Activated CD4-positive, alpha-beta memory T cell treated with anti-CD3 and anti-CD28 coated beads for 36 hours (primary cell): ENCODE measurements around the gene SPCS1. TPM values are rescaled to one million over a fixed set of nuclear protein-coding genes. Genes with fewer than 3 reads are reported as not detected.
A peak's percentile ranks its signal among the peaks of the same experiment; 100 is the strongest.
"Not testable (repeated sequence)": the region's sequence is repeated elsewhere in the genome, so short reads cannot be mapped to it uniquely, and the experiment has no call there.

ENCODE experiments used
- CTCF ChIA-PET: fragments of 350-600 bp; sonication (Branson Sonifier 250); formaldehyde crosslinking; loops from one replicate; lab custom pipeline; 2021; ENCODE audit warnings: antibody characterized with exemption, inconsistent platforms; lab: Charles Lee
- POLR2A ChIA-PET: fragments of 350-600 bp; sonication (Branson Sonifier 250); formaldehyde crosslinking; loops from one replicate; lab custom pipeline; 2021; ENCODE audit warnings: antibody characterized with exemption; lab: Charles Lee
- DNase-seq: peaks from one replicate; pipeline ENCODE4 v3.0.0-alpha.2; 2020
- H3K27ac Mint-ChIP-seq: one replicate; pipeline ENCODE4 v1.8.0; 2021; ENCODE audit warnings: mixed read lengths
- H3K27me3 Mint-ChIP-seq: one replicate; pipeline ENCODE4 v1.8.0; 2021; ENCODE audit warnings: mixed read lengths
- H3K36me3 Mint-ChIP-seq: one replicate; pipeline ENCODE4 v1.8.0; 2021; ENCODE audit warnings: mixed read lengths
- H3K4me1 Mint-ChIP-seq: one replicate; pipeline ENCODE4 v1.8.0; 2021; ENCODE audit warnings: low read depth, mixed read lengths
- H3K4me3 Mint-ChIP-seq: one replicate; pipeline ENCODE4 v1.8.0; 2021; ENCODE audit warnings: mild to moderate bottlenecking, mixed read lengths
- H3K9me3 Mint-ChIP-seq: one replicate; pipeline ENCODE4 v1.8.0; 2021; ENCODE audit warnings: mixed read lengths
- intact Hi-C: fragments of 100-400 bp; cut with micrococcal nuclease; formaldehyde crosslinking; loops from one replicate; pipeline ENCODE4 v1.15.1; 2023
- total RNA-seq, 2 experiments: library from RNA; stranded (reverse); gene quantifications; one replicate each; pipeline ENCODE4 v1.2.3, GENCODE V29; 2021

The SPCS1 gene
- total RNA-seq, 2 experiments from 2014 or later = 132 TPM

GRCh38 chr3:52715714-52716305 lies 9.9 kb downstream of the SPCS1 start:
- Mint-ChIP-seq H3K4me3 (no peak overlapping the region), H3K9me3 (peaks cover 5% of the 10 kb centered on the region), H3K27ac (no peak overlapping the region), H3K36me3 (peaks cover 16% of the 10 kb centered on the region), H3K4me1 (peaks cover 8% of the 10 kb centered on the region), H3K27me3 (no peaks in the 10 kb centered on the region)
- DNase-seq = no peak
- POLR2A ChIA-PET = interaction anchor here (0.9 kb wide), 1 partner anchor 9 kb away, joined by 3 read pairs; the partner anchor contains the start of gene SPCS1
- CTCF ChIA-PET = no interaction called here
- intact Hi-C loops = no loop called here

DNA sequence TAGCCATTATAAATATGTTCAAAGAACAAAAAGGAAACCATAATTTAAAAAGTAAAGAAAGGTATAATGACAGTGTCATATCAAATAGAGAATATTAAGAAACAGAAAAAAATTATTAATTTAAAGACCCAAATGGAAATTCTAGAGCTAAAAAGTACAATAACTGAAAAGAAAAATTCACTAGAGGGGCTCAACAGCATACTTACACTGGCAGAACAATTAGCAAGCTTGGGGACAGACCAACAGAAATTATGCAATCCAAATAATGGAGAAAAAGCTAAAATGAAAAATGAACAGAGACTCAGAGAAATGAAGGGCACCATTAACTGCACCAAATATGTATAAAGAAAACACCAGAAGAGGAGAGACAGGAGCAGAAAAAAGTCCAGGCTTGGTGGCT lies 13.7 kb downstream of the SPCS1 start:
- H3K9me3 Mint-ChIP-seq = peaks cover 5% of the 10 kb centered on the region
- POLR2A ChIA-PET = interaction anchor here (0.6 kb wide), 1 partner anchor 454 kb away, joined by 3 read pairs; no protein-coding TSS in a partner anchor
- intact Hi-C loops = no loop called here
- peaks cover 16% of the 10 kb centered on the region for H3K36me3 Mint-ChIP-seq
- H3K4me1 Mint-ChIP-seq = peaks cover 20% of the 10 kb centered on the region
- no peaks in the 10 kb centered on the region for H3K27me3 Mint-ChIP-seq
- CTCF ChIA-PET = interaction anchor here (1.0 kb wide), 1 partner anchor 131 kb away, joined by 3 read pairs; no protein-coding TSS in a partner anchor
- H3K27ac Mint-ChIP-seq = no peak overlapping the region
- H3K4me3 Mint-ChIP-seq = no peak overlapping the region
- no peak for DNase-seq

- POLR2A ChIA-PET = no interaction called here
- H3K4me3 Mint-ChIP-seq = no peak overlapping the region
- CTCF ChIA-PET = no interaction called here
- H3K9me3 Mint-ChIP-seq = peaks cover 5% of the 10 kb centered on the region
- peaks cover 20% of the 10 kb centered on the region for H3K4me1 Mint-ChIP-seq
- H3K27me3 Mint-ChIP-seq = no peaks in the 10 kb centered on the region
- no peak for DNase-seq
- intact Hi-C loops = no loop called here
- H3K36me3 Mint-ChIP-seq = peaks cover 16% of the 10 kb centered on the region
- peak overlapping the region; percentile 71 for H3K27ac Mint-ChIP-seq
Observed at GRCh38 chr3:52721002-52721729, 15.3 kb downstream of the SPCS1 start.

DNA sequence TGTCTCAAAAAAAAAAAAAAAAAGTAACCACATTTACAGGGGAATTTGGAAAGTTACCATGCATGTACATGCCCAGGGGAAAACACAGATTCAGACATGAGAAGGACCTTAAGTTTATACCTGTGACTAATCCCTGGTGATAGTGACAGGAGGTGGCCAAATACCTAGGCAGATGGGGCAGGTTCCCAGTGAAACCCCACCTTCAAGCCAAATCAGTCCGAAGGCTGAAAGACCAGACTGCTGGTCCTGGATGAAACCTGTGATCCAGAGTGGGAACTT lies 15.8 kb downstream of the SPCS1 start:
- Mint-ChIP-seq H3K9me3 (peaks cover 5% of the 10 kb centered on the region), H3K4me3 (no peak overlapping the region), H3K36me3 (peaks cover 16% of the 10 kb centered on the region), H3K27me3 (no peaks in the 10 kb centered on the region), H3K27ac (no peak overlapping the region), H3K4me1 (peaks cover 20% of the 10 kb centered on the region)
- intact Hi-C loops = no loop called here
- CTCF ChIA-PET = no interaction called here
- DNase-seq = no peak
- POLR2A ChIA-PET = no interaction called here

DNA sequence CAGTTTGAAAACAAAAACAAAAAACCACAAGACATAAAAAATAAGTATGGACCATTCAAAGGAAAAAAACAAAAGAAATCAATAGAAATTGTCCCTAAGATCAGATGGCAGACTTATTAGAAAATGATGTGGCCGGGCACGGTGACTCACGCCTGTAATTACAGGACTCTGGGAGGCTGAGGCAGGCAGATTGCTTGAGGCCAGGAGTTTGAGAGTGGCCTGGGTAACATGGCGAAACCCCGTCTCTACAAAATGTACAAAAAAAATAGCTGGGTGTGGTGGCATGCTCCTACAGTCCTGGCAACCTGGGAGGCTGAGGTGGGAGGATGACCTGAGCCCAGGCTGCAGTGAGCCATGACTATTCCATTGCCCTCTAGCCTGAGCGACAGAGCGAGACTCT lies 16.6 kb downstream of the SPCS1 start:
- ChIA-PET CTCF (no interaction called here), POLR2A (no interaction called here)
- H3K27ac Mint-ChIP-seq = no peak overlapping the region
- H3K4me3 Mint-ChIP-seq = no peak overlapping the region
- H3K27me3 Mint-ChIP-seq = no peaks in the 10 kb centered on the region
- no peak for DNase-seq
- H3K4me1 Mint-ChIP-seq = peaks cover 20% of the 10 kb centered on the region
- intact Hi-C loops = no loop called here
- peaks cover 5% of the 10 kb centered on the region for H3K9me3 Mint-ChIP-seq
- H3K36me3 Mint-ChIP-seq = peaks cover 16% of the 10 kb centered on the region

DNA sequence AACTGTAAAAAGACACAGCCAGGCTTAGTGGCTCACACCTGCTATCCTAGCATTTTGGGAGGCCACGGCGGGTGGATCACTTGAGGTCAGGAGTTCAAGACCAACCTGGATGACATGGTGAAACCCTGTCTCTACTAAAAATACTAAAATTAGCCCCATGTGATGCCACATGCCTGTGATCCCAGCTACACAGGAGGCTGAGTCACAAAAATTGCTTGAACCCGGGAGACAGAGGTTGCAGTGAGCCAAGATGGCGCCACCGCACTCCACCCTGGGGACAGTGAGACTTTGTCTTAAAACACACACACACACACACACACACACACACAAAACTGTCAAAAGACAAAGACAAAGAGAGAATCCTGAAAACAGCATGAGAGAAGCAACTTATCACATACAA lies 18.0 kb downstream of the SPCS1 start:
- POLR2A ChIA-PET = no interaction called here
- intact Hi-C loops = no loop called here

DNA sequence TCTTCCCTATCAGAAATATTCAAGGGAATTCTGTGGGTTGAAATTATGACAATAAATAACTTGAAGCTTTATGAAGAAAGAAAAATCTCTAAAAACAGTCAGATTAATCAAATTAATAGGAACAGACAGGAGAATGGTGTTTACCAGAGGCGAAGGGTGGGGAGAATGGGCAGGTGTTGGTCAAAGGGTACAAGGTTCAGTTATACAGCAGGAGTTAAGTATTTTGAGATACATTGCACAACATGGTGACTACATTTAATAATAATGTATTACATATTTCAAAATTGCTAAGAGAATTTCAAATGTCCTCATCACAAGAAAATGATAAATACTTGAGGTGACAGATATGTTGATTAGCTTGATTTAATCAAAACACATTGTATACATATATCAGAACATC lies 18.6 kb downstream of the SPCS1 start:
- CTCF ChIA-PET = no interaction called here
- DNase-seq = no peak
- Mint-ChIP-seq H3K36me3 (peaks cover 17% of the 10 kb centered on the region), H3K4me3 (no peak overlapping the region), H3K4me1 (peaks cover 20% of the 10 kb centered on the region), H3K9me3 (peaks cover 14% of the 10 kb centered on the region), H3K27me3 (no peaks in the 10 kb centered on the region), H3K27ac (no peak overlapping the region)
- POLR2A ChIA-PET = no interaction called here
- intact Hi-C loops = no loop called here

More for the DNA sequence above, 18.0 kb downstream of the SPCS1 start:
- Mint-ChIP-seq H3K36me3 (peaks cover 18% of the 10 kb centered on the region), H3K9me3 (peaks cover 11% of the 10 kb centered on the region), H3K27me3 (no peaks in the 10 kb centered on the region), H3K27ac (no peak overlapping the region), H3K4me1 (peaks cover 20% of the 10 kb centered on the region), H3K4me3 (no peak overlapping the region)
- CTCF ChIA-PET = no interaction called here
- DNase-seq = no peak

DNA sequence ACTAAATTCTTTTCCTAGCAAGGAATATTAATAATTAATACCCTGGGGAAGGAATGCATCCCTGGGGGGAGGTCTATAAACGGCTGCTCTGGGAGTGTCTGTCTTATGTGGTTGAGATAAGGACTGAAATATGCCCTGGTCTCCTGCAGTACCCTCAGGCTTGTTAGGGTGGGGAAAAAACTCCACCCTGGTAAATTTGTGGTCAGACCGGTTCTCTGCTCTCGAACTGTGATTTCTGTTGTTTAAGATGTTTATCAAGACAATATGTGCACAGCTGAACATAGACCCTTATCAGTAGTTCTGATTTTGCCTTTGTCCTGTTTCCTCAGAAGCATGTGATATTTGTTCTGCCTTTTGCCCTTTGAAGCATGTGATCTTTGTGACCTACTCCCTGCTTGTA lies 22.8 kb downstream of the SPCS1 start:
- H3K27ac Mint-ChIP-seq, H3K4me1 Mint-ChIP-seq, DNase-seq, intact Hi-C loops, POLR2A ChIA-PET, H3K27me3 Mint-ChIP-seq, CTCF ChIA-PET, H3K4me3 Mint-ChIP-seq: not testable (repeated sequence)
- Mint-ChIP-seq H3K36me3 (peaks cover 47% of the 10 kb centered on the region), H3K9me3 (peaks cover 29% of the 10 kb centered on the region)

DNA sequence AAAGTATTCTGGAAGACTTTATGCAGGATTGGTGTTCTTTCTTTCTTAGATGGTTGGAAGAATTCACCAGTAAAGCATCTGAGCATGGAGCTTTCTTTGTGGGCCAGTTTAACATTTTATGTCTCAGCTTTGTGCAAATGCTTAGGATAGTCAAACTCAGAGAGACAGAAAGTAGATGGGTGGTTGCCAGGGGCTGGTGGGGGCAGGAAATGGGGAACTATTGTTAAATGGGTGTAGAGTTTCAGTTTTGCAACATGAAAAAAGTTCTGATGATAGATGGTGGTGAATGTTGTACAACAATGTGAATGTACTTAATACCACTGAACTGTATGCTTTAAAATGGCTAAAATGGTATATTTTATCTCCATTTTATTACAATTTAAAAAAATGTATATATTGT lies 24.8 kb downstream of the SPCS1 start:
- H3K36me3 Mint-ChIP-seq = peaks cover 56% of the 10 kb centered on the region
- CTCF ChIA-PET = no interaction called here
- H3K4me1 Mint-ChIP-seq = peaks cover 6% of the 10 kb centered on the region
- H3K4me3 Mint-ChIP-seq = no peak overlapping the region
- H3K27me3 Mint-ChIP-seq = no peaks in the 10 kb centered on the region
- no peak overlapping the region for H3K27ac Mint-ChIP-seq
- intact Hi-C loops = no loop called here
- DNase-seq = no peak
- H3K9me3 Mint-ChIP-seq = peaks cover 30% of the 10 kb centered on the region
- POLR2A ChIA-PET = no interaction called here

- H3K36me3 Mint-ChIP-seq = peaks cover 60% of the 10 kb centered on the region
- intact Hi-C loops = no loop called here
- CTCF ChIA-PET = no interaction called here
- no peak overlapping the region for H3K4me3 Mint-ChIP-seq
- DNase-seq = no peak
- POLR2A ChIA-PET = no interaction called here
- no peaks in the 10 kb centered on the region for H3K27me3 Mint-ChIP-seq
- H3K27ac Mint-ChIP-seq = no peak overlapping the region
- H3K9me3 Mint-ChIP-seq = peaks cover 30% of the 10 kb centered on the region
- H3K4me1 Mint-ChIP-seq = peaks cover 6% of the 10 kb centered on the region
Observed at GRCh38 chr3:52731590-52731989, 25.7 kb downstream of the SPCS1 start.

- peaks cover 6% of the 10 kb centered on the region for H3K4me1 Mint-ChIP-seq
- no peak for DNase-seq
- peaks cover 65% of the 10 kb centered on the region for H3K36me3 Mint-ChIP-seq
- ChIA-PET POLR2A (no interaction called here), CTCF (interaction anchor here (0.6 kb wide), 1 partner anchor 462 kb away, joined by 3 read pairs; no protein-coding TSS in a partner anchor)
- no peak overlapping the region for H3K4me3 Mint-ChIP-seq
- intact Hi-C loops = no loop called here
- peaks cover 29% of the 10 kb centered on the region for H3K9me3 Mint-ChIP-seq
- H3K27ac Mint-ChIP-seq = no peak overlapping the region
- no peaks in the 10 kb centered on the region for H3K27me3 Mint-ChIP-seq
Observed at GRCh38 chr3:52733256-52733891, 27.5 kb downstream of the SPCS1 start.

DNA sequence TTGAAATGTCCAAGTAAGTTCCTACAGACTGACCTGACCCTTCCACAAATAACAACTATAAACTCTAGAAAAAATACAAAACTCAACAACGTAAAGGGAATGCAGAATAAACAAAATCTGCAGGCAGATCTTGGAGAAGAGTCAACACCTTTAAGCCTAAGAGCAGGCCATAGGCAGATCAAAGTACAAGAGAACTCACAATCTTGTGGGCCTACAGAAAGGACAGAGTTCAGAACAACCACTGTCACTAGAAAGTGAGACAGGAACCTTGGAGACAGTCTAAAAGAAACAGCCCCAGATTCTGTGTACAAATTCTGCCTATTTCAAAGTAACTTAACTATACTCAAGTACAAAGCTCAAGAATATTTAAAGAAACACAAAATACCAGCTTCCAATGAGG lies 33.8 kb downstream of the SPCS1 start:
- CTCF ChIA-PET = no interaction called here
- intact Hi-C loops = no loop called here
- DNase-seq = no peak
- Mint-ChIP-seq H3K4me1 (no peaks in the 10 kb centered on the region), H3K27ac (no peak overlapping the region), H3K4me3 (no peak overlapping the region), H3K27me3 (no peaks in the 10 kb centered on the region), H3K9me3 (no peaks in the 10 kb centered on the region), H3K36me3 (peaks cover 34% of the 10 kb centered on the region)
- POLR2A ChIA-PET = no interaction called here
